Neutrophil (primary cell): Measurements from ENCODE around the gene C1QTNF3.

Experiments used
- H3K27ac ChIP-seq: fragments of 200-600 bp; sonication (generic); 2 replicates; pipeline ENCODE4 v1.5.1; 2016; ENCODE audit warnings: mild to moderate bottlenecking, moderate library complexity
- H3K27me3 ChIP-seq: fragments of 200-600 bp; sonication (generic); 2 replicates; pipeline ENCODE4 v1.6.0; 2016; ENCODE audit warnings: mild to moderate bottlenecking
- H3K36me3 ChIP-seq: fragments of 200-600 bp; sonication (generic); 2 replicates; pipeline ENCODE4 v1.5.1; 2017
- H3K4me1 ChIP-seq, 2 experiments: fragments of 200-600 bp in 1 of 2; sonication (generic) in 1 of 2; 1 replicate in 1 of 2; 2 replicates in 1 of 2; pipeline versions ENCODE4 v1.5.1 to v1.6.1; 2013 to 2016; ENCODE audit warnings: low read depth in 1 of 2, low read length in 1 of 2, mild to moderate bottlenecking in 1 of 2, moderate library complexity in 1 of 2; ENCODE audit not compliant: control insufficient read depth in 1 of 2, insufficient read depth in 1 of 2
- H3K4me3 ChIP-seq, 2 experiments: fragments of 200-600 bp in 1 of 2; sonication (generic) in 1 of 2; 1 replicate in 1 of 2; 2 replicates in 1 of 2; pipeline ENCODE4 v1.5.1; 2013 to 2016; ENCODE audit warnings: low read depth in 1 of 2, low read length in 1 of 2, mild to moderate bottlenecking in 1 of 2, moderate library complexity in 1 of 2
- H3K9me3 ChIP-seq: fragments of 200-600 bp; sonication (generic); 2 replicates; pipeline ENCODE4 v1.5.1; 2016
- TF ChIP-seq, protein P1 (sequence below): fragments of 200-600 bp; sonication (generic); IDR thresholded peaks from 2 replicates; pipeline ENCODE4 v1.5.1; 2016; ENCODE audit warnings: antibody characterized with exemption

C1QTNF3 gene

DNA sequence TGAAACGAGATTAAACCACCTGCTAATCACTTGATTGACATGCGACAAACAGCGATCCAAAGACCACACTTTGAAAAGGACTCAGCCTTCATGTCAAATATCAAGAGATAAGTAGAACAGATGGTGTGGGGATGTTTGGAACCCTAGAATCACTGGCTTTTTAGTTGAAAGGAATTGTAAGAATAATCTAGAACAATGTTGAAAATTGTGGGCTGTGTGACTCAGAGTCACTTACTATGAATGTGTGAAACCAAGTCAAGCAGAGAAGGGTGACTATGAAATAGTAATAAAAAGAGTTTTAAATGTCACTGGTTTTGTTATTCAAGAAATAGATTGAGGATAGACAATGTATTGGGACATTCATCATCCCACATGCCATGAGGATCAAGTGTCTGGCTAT lies 14.1 kb upstream of the C1QTNF3 start:
- Histone ChIP-seq H3K4me3 (no peak overlapping the region), H3K4me1 (peaks cover 11 to 13% of the 10 kb centered on the region in 2 experiments), H3K36me3 (no peaks in the 10 kb centered on the region), H3K27ac (no peak overlapping the region), H3K27me3 (no peaks in the 10 kb centered on the region), H3K9me3 (no peaks in the 10 kb centered on the region)
- TF ChIP-seq, protein P1, sequence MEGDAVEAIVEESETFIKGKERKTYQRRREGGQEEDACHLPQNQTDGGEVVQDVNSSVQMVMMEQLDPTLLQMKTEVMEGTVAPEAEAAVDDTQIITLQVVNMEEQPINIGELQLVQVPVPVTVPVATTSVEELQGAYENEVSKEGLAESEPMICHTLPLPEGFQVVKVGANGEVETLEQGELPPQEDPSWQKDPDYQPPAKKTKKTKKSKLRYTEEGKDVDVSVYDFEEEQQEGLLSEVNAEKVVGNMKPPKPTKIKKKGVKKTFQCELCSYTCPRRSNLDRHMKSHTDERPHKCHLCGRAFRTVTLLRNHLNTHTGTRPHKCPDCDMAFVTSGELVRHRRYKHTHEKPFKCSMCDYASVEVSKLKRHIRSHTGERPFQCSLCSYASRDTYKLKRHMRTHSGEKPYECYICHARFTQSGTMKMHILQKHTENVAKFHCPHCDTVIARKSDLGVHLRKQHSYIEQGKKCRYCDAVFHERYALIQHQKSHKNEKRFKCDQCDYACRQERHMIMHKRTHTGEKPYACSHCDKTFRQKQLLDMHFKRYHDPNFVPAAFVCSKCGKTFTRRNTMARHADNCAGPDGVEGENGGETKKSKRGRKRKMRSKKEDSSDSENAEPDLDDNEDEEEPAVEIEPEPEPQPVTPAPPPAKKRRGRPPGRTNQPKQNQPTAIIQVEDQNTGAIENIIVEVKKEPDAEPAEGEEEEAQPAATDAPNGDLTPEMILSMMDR: no peak

DNA sequence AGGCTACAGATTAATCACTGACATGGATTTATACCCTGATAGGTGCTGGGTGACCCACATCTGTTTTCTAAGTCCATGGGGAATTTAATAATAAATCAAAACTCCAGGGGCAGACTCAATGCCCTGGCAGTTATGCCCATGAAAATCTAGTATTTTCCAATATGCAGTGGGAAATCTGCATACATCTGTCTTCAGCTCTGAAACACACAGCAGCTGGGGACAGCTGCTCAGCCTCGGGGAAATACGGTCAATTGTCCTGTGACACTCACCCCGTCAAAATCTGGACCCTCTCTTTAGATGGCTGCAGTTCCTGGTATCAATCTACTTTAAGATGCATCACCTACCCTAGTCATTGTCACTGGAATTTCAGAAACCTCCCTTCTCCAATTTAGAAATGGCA lies 12.7 kb upstream of the C1QTNF3 start:
- TF ChIP-seq, protein P1: no peak
- Histone ChIP-seq H3K4me3 (no peak overlapping the region), H3K4me1 (no peaks in the 10 kb centered on the region), H3K9me3 (no peaks in the 10 kb centered on the region), H3K27me3 (no peaks in the 10 kb centered on the region), H3K27ac (no peak overlapping the region), H3K36me3 (no peaks in the 10 kb centered on the region)

DNA sequence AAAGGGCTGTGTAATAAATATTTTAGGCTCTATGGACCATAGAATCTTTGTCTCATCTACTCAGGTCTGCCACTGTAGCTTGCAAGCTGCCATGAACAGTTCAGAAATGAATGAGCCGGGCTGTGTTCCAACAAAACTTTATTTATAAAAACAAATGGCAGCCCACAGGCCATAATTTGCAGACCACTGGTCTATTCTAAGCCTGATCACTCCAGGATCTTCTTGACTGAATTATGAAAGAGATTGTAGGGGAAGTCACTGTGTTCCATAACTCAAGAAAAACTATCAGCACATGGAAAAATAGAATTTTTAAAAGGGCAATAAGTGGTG lies 11.4 kb upstream of the C1QTNF3 start:
- Histone ChIP-seq H3K27ac (no peak overlapping the region), H3K9me3 (no peaks in the 10 kb centered on the region), H3K4me1 (peaks cover 0 to under 1% of the 10 kb centered on the region in 2 experiments), H3K4me3 (no peak overlapping the region), H3K27me3 (no peaks in the 10 kb centered on the region), H3K36me3 (no peaks in the 10 kb centered on the region)
- TF ChIP-seq, protein P1: no peak

DNA sequence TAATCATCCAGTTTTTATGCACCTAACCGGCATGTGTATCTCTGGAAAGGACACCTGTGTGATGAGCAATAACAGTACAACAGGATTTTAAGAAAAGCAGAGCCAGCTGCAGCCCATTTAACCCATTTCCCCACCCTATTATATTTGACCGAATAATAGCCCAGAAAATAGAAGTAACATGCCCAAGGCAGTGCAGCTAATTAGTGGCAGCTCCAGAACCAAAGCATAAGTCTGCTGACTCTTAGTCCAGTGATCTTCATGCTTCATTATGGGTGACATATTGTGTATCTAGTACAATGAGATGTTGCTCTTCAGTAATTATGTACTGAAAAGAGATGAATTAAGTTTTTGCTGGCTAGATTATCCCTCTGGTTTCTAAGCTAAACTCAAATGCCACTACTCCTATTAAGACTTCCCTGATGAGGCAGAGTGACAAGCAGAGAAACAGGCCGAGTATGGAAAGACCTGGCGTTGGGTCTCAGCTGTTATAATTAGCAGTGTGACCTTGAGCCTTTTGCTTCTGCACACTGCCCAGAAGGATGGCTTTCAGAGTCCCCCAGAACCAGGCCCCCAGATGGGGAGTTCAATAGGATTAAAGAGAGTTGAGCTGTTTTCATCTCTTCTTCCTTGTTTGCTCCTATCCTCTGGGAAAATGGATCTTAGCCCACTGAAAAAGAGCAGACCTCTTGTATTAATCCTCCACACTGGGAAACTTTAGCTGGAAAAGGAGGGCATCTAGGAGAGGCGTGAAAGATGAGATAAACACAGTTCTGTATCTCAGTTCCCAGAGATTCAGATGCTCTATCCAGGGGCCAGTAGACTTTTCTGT lies 10.8 kb upstream of the C1QTNF3 start:
- TF ChIP-seq, protein P1: no peak
- H3K4me3 ChIP-seq: no peak overlapping the region
- no peaks in the 10 kb centered on the region for H3K9me3 ChIP-seq
- H3K27ac ChIP-seq: no peak overlapping the region
- H3K4me1 ChIP-seq: peaks cover 6 to 7% of the 10 kb centered on the region in 2 experiments
- H3K27me3 ChIP-seq: no peaks in the 10 kb centered on the region
- no peaks in the 10 kb centered on the region for H3K36me3 ChIP-seq

DNA sequence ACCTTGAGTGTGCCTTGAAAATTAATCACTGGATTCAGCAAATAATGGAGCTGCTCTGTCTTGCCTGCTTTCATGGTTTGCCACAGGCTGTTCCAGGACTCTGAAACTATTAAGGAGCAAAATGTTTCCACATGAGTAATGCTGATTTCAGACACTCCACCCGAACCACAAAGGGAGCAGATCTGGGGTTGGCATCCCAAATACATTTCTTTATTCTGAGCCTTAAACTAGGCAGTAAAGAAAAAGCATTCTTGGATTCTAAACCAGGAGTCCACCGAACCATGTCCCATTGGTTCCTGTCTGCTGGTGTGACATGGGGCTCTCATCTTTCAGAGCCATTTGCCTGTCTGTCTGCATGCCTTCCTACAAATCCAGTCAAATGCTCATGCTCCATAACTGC lies 10.1 kb upstream of the C1QTNF3 start:
- TF ChIP-seq, protein P1: no peak
- Histone ChIP-seq H3K9me3 (no peaks in the 10 kb centered on the region), H3K36me3 (no peaks in the 10 kb centered on the region), H3K27ac (no peak overlapping the region), H3K4me1 (peaks cover 12 to 13% of the 10 kb centered on the region in 2 experiments), H3K4me3 (no peak overlapping the region), H3K27me3 (no peaks in the 10 kb centered on the region)
